ENCODE results near the gene G6PC3.
"Not testable (repeated sequence)": the region's sequence is repeated elsewhere in the genome, so short reads cannot be mapped to it uniquely, and the experiment has no call there.

- TF ChIP-seq CTCF (conservative IDR thresholded peaks at IDR 0.05; ENCODE audit: low read depth, low read length); CHD1 (IDR thresholded peaks at IDR 0.05; ENCODE audit: low read depth, low read length); POLR2A (IDR thresholded peaks at IDR 0.05; ENCODE audit: low read depth, low read length); MAFK (IDR thresholded peaks at IDR 0.05; ENCODE audit: low read depth, low read length); RFX5 (IDR thresholded peaks at IDR 0.05; ENCODE audit: low read depth, low read length); CEBPB (IDR thresholded peaks at IDR 0.05; ENCODE audit: low read depth, low read length); MXI1 (IDR thresholded peaks at IDR 0.05; ENCODE audit: borderline replicate concordance, low read depth, low read length); SMC3 (IDR thresholded peaks at IDR 0.05; ENCODE audit: low read depth, low read length); USF2 (IDR thresholded peaks at IDR 0.05; ENCODE audit: low read depth, low read length); MAZ (IDR thresholded peaks at IDR 0.05; ENCODE audit: borderline replicate concordance, low read depth, low read length); RAD21 (IDR thresholded peaks at IDR 0.05; ENCODE audit: low read length); FOS (IDR thresholded peaks at IDR 0.05; ENCODE audit: low read depth, low read length): not testable (repeated sequence)
Observed at GRCh38 chr17:44046893-44047292, 23.6 kb upstream of the G6PC3 start.

Measured in IMR-90 (cell line).